Fibroblast of mammary gland (primary cell): Measurements from ENCODE around the gene OARD1.

Source experiments
- DNase-seq: peaks from one replicate; pipeline ENCODE4 v3.0.0-alpha.2; 2010; ENCODE audit warnings: low read depth
- H3K4me3 ChIP-seq: 2 replicates; pipeline ENCODE4 v1.5.1; 2011; ENCODE audit warnings: low read depth, mild to moderate bottlenecking, low read length, moderate library complexity; ENCODE audit not compliant: control insufficient read depth
- TF ChIP-seq, protein P1 (sequence below): conservative IDR thresholded peaks from 2 replicates; pipeline ENCODE4 v1.5.1; 2011; ENCODE audit warnings: low read depth, low read length, inconsistent platforms; ENCODE audit not compliant: control insufficient read depth, insufficient read depth

The OARD1 gene

GRCh38 chr6:41051873-41052272, 20.3 kb downstream of the OARD1 start:
- H3K4me3 ChIP-seq: no peak overlapping the region
- TF ChIP-seq, protein P1, sequence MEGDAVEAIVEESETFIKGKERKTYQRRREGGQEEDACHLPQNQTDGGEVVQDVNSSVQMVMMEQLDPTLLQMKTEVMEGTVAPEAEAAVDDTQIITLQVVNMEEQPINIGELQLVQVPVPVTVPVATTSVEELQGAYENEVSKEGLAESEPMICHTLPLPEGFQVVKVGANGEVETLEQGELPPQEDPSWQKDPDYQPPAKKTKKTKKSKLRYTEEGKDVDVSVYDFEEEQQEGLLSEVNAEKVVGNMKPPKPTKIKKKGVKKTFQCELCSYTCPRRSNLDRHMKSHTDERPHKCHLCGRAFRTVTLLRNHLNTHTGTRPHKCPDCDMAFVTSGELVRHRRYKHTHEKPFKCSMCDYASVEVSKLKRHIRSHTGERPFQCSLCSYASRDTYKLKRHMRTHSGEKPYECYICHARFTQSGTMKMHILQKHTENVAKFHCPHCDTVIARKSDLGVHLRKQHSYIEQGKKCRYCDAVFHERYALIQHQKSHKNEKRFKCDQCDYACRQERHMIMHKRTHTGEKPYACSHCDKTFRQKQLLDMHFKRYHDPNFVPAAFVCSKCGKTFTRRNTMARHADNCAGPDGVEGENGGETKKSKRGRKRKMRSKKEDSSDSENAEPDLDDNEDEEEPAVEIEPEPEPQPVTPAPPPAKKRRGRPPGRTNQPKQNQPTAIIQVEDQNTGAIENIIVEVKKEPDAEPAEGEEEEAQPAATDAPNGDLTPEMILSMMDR: no peak
- DNase-seq: no peak

DNA sequence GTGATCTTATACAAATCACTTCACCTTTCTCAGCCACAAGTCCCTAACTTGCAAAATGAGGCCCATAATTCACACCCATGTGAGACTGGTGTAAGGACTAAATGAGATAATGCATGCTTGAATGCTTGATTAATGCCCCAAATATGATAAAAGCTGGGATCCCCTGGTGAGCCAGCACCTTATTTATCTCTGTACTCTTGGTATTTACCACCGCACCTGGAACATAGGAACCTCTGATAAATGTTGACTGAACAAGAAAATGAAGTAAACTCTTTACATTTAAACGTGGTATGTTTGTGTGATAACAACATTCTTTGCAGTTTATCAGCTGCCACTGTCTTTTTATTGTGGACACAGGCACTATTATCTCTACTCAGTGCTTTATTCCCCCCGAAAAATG, 21.6 kb downstream of the OARD1 start:
- no peak overlapping the region for H3K4me3 ChIP-seq
- TF ChIP-seq, protein P1: no peak
- DNase-seq: no peak

GRCh38 chr6:41049955-41050354, 22.2 kb downstream of the OARD1 start:
- no peak for DNase-seq
- TF ChIP-seq, protein P1: no peak
- H3K4me3 ChIP-seq: no peak overlapping the region

GRCh38 chr6:41049521-41049920, 22.6 kb downstream of the OARD1 start:
- TF ChIP-seq, protein P1: no peak
- DNase-seq: no peak
- H3K4me3 ChIP-seq: no peak overlapping the region

- H3K4me3 ChIP-seq: no peak overlapping the region
- TF ChIP-seq, protein P1: no peak
- DNase-seq: no peak
These were observed 24.1 kb downstream of the OARD1 start for GRCh38 chr6:41047745-41048732.

DNA sequence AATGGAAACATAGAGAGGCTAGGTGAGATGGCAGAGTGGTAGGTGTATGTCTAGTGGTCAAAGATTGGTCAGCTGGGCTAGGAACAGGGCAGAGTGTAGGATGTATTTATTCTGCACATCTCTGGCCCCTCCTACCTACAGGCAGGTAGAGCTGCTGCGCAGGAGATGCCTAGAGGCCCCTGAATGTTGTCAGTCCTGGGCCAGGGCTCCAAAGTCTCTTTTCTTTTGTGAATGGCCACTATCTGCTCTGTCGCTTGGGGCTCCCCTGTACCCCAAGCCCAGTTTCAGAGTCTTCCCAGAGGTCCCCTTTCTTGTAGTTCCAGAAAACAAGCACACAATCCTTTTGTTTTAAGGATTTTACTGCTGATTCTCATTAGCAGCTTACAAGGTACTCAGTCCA, 24.9 kb downstream of the OARD1 start:
- no peak for DNase-seq
- no peak overlapping the region for H3K4me3 ChIP-seq
- TF ChIP-seq, protein P1: no peak
